OCI-LY7 (cell line): ENCODE data around the gene ABHD8. TPM values are rescaled to one million over a fixed set of nuclear protein-coding genes. Genes with fewer than 3 reads are reported as not detected.

ENCODE experiments used
- BruUV-seq: library from RNA; stranded (reverse); fragments of 400-500 nt; replicated peaks from 2 replicates; lab custom pipeline; 2021; lab: Mats Ljungman, UMichigan
- CTCF ChIA-PET: fragments of 300-600 bp; sonication (Branson Sonifier 250); formaldehyde crosslinking; loops from one replicate; lab custom pipeline; 2022; ENCODE audit warnings: antibody characterized with exemption; ENCODE audit not compliant: unreplicated experiment; lab: Charles Lee
- POLR2A ChIA-PET: fragments of 300-600 bp; sonication (Branson Sonifier 250); formaldehyde crosslinking; loops from one replicate; lab custom pipeline; 2022; ENCODE audit warnings: antibody characterized with exemption; lab: Charles Lee
- DNase-seq: peaks from one replicate; pipeline ENCODE4 v3.0.0-alpha.2; 2015; ENCODE audit warnings: low spot score
- H2AFZ ChIP-seq: fragments of 200-600 bp; sonication (generic), shearing (Covaris generic); 2 replicates; pipeline ENCODE4 v1.6.1; 2014; ENCODE audit warnings: mild to moderate bottlenecking, antibody characterized with exemption, low read length, moderate library complexity
- H3K27ac ChIP-seq: fragments of 200-600 bp; sonication (generic); 2 replicates; pipeline ENCODE4 v1.5.1; 2014; ENCODE audit warnings: mixed run types, low read depth, mild to moderate bottlenecking, moderate library complexity, low read length, inconsistent platforms; ENCODE audit not compliant: poor library complexity, severe bottlenecking
- H3K36me3 ChIP-seq: fragments of 200-600 bp; sonication (generic); 2 replicates; pipeline ENCODE4 v1.6.1; 2014; ENCODE audit warnings: mild to moderate bottlenecking, antibody characterized with exemption, low read length, moderate library complexity, mixed read lengths; ENCODE audit not compliant: insufficient read depth
- H3K4me1 ChIP-seq: fragments of 200-600 bp; sonication (generic); 2 replicates; pipeline ENCODE4 v1.5.1; 2014; ENCODE audit warnings: mild to moderate bottlenecking, low read length; ENCODE audit not compliant: insufficient read depth, poor library complexity, severe bottlenecking
- H3K4me2 ChIP-seq: fragments of 200-600 bp; sonication (generic); 2 replicates; pipeline ENCODE4 v1.6.1; 2014; ENCODE audit warnings: mild to moderate bottlenecking, low read length
- H3K4me3 ChIP-seq: fragments of 200-600 bp; sonication (generic); 2 replicates; pipeline ENCODE4 v1.5.1; 2014; ENCODE audit warnings: mild to moderate bottlenecking, low read depth, low read length; ENCODE audit not compliant: poor library complexity, severe bottlenecking
- H3K79me2 ChIP-seq: fragments of 200-600 bp; sonication (generic); 2 replicates; pipeline ENCODE4 v1.6.1; 2016; ENCODE audit warnings: low read depth, mild to moderate bottlenecking, low read length, moderate library complexity, mixed read lengths; ENCODE audit not compliant: insufficient read depth
- H3K9me2 ChIP-seq: fragments of 200-600 bp; sonication (generic); 2 replicates; pipeline ENCODE4 v1.6.1; 2016; ENCODE audit warnings: mild to moderate bottlenecking, low read length, mixed read lengths; ENCODE audit not compliant: insufficient read depth
- H3K9me3 ChIP-seq: fragments of 200-600 bp; sonication (generic); 2 replicates; pipeline ENCODE4 v1.6.1; 2014; ENCODE audit warnings: mild to moderate bottlenecking, mixed run types, low read length, mixed read lengths
- H4K20me1 ChIP-seq: fragments of 200-600 bp; sonication (generic); 2 replicates; pipeline ENCODE4 v1.6.1; 2014; ENCODE audit warnings: mild to moderate bottlenecking, antibody characterized with exemption, low read length, moderate library complexity, mixed read lengths; ENCODE audit not compliant: insufficient read depth
- EZH2phosphoT487 ChIP-seq: fragments of 200-600 bp; sonication (generic); IDR thresholded peaks from 2 replicates; pipeline ENCODE4 v1.6.1; 2018; ENCODE audit warnings: low read depth, borderline replicate concordance, mild to moderate bottlenecking, mixed run types, antibody characterized with exemption, low read length, moderate library complexity, mixed read lengths
- intact Hi-C: fragments of 100-400 bp; cut with micrococcal nuclease; formaldehyde crosslinking; loops from one replicate; pipeline ENCODE4 v1.10.0; 2022; ENCODE audit not compliant: unreplicated experiment
- total RNA-seq, 2 experiments: library from RNA; depleted of rRNA in 1 of 2; stranded (reverse); fragments of >200 nt in 1 of 2; shearing (Covaris generic) in 1 of 2; gene quantifications; 2 replicates each; pipeline ENCODE4 v1.2.3, GENCODE V29; 2014 to 2022
- TF ChIP-seq, protein P1 (sequence below): fragments of 200-600 bp; sonication (generic); conservative IDR thresholded peaks from 2 replicates; pipeline ENCODE4 v1.5.1; 2014; ENCODE audit warnings: mild to moderate bottlenecking, antibody characterized with exemption, low read length, moderate library complexity, mixed read lengths

ABHD8 gene
- total RNA-seq, 2 experiments from 2014 or later, result 11.6 to 18.9 TPM

DNA sequence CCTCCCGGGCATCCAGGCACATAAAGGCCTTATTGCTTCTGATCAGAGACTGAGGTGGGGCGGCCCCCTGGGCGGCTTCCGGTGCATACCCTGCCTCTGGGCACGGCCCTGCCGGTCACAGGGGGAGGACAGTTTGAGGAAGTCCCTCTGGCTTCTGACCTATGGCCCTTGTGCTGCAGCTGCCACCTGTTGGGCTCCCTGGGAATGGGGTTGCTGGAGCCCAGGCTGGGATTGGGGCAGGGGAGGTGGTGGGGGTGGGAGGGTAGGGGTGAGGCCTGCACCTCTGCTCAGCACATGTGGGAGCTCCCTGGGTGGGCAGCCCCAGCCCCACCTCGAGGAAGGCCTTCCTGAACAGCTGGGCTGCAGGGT lies 20.7 kb upstream of the ABHD8 start:
- intact Hi-C loops, result no loop called here
- Histone ChIP-seq H3K36me3 (peaks cover 35% of the 10 kb centered on the region), H3K4me2 (no peak overlapping the region), H3K27ac (no peak overlapping the region), H3K9me3 (no peaks in the 10 kb centered on the region), H2AFZ (no peak overlapping the region), H3K9me2 (no peaks in the 10 kb centered on the region), H3K79me2 (no peaks in the 10 kb centered on the region), H3K4me3 (no peak overlapping the region), H3K4me1 (peaks cover 14% of the 10 kb centered on the region), H4K20me1 (no peaks in the 10 kb centered on the region)
- ChIA-PET CTCF (interaction anchor here (1.1 kb wide), 1 partner anchor 9 kb away, joined by 3 read pairs; no protein-coding TSS in a partner anchor), POLR2A (no interaction called here)
- BruUV-seq, result no TSS peak
- TF ChIP-seq, protein P1, sequence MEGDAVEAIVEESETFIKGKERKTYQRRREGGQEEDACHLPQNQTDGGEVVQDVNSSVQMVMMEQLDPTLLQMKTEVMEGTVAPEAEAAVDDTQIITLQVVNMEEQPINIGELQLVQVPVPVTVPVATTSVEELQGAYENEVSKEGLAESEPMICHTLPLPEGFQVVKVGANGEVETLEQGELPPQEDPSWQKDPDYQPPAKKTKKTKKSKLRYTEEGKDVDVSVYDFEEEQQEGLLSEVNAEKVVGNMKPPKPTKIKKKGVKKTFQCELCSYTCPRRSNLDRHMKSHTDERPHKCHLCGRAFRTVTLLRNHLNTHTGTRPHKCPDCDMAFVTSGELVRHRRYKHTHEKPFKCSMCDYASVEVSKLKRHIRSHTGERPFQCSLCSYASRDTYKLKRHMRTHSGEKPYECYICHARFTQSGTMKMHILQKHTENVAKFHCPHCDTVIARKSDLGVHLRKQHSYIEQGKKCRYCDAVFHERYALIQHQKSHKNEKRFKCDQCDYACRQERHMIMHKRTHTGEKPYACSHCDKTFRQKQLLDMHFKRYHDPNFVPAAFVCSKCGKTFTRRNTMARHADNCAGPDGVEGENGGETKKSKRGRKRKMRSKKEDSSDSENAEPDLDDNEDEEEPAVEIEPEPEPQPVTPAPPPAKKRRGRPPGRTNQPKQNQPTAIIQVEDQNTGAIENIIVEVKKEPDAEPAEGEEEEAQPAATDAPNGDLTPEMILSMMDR, result no peak
- no peak for TF ChIP-seq EZH2phosphoT487
- no peak for DNase-seq

DNA sequence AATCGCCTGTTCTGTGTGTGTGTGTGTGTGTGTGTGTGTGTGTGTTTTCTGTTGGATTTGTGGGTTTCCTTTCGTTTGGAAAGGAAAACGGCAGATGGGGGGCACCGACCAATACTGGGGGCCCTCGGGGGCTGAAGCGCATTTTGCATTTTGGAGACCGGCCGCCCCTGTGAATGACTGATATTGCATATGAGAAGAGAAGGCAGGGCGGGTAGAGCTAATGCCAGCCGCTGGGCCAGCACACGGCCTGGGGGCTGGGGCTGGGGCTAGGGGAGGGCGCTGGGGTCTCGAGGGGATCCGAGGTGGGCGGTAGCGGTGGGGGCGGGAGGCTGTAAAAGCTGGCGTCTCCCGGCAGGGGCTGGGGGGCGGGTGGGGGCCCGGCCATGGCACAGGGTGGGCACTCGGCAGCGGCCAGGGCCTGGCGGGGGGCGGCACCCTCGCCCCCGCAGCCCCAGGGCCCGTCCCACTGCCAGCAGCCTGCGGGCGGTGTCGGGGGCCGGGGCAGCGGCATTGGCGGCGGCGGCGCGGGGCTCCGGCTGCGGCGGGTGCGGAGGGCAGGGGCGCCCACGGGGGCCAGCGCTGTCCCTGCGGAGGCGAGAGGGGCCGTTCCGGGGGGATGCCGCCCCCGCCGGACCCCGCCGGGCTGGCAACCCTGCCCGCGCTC lies 20.2 kb upstream of the ABHD8 start:
- H3K4me2 ChIP-seq, result no peak overlapping the region
- no peaks in the 10 kb centered on the region for H3K9me2 ChIP-seq
- H2AFZ ChIP-seq, result no peak overlapping the region
- intact Hi-C loops, result no loop called here
- H3K9me3 ChIP-seq, result no peaks in the 10 kb centered on the region
- H3K27ac ChIP-seq, result no peak overlapping the region
- no peaks in the 10 kb centered on the region for H4K20me1 ChIP-seq
- H3K79me2 ChIP-seq, result no peaks in the 10 kb centered on the region
- TF ChIP-seq, protein P1, result no peak
- no peak for TF ChIP-seq EZH2phosphoT487
- CTCF ChIA-PET, result no interaction called here
- no peak overlapping the region for H3K4me3 ChIP-seq
- peaks cover 35% of the 10 kb centered on the region for H3K36me3 ChIP-seq
- POLR2A ChIA-PET, result no interaction called here
- no peak for DNase-seq
- BruUV-seq, result no TSS peak
- H3K4me1 ChIP-seq, result peaks cover 14% of the 10 kb centered on the region

DNA sequence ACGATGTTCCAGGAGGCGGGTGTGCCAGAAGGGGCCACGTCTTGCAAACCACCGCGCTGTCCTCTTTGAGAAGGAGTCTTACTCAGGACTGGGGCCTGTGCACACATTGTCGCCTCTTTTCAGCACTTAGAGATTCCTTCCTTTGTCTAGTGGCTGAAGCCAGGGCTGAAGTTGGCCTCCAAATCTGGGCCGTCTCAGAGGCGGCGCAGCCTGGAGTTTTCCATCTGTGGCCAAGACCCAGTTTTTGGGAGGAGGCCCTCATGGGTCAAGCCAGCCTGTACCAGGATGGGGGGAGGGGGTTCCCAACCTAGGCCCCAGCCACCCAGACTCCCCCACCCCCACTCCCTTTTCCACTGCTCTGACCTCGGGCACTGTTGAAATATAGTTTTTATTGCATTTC lies 19.6 kb upstream of the ABHD8 start:
- H3K9me3 ChIP-seq, result no peaks in the 10 kb centered on the region
- intact Hi-C loops, result no loop called here
- no peaks in the 10 kb centered on the region for H3K9me2 ChIP-seq
- H3K4me1 ChIP-seq, result peaks cover 9% of the 10 kb centered on the region
- no peak overlapping the region for H3K4me2 ChIP-seq
- ChIA-PET POLR2A (no interaction called here), CTCF (no interaction called here)
- no peak for DNase-seq
- H3K27ac ChIP-seq, result no peak overlapping the region
- H3K4me3 ChIP-seq, result no peak overlapping the region
- BruUV-seq, result no TSS peak
- no peak overlapping the region for H2AFZ ChIP-seq
- H4K20me1 ChIP-seq, result no peaks in the 10 kb centered on the region
- H3K79me2 ChIP-seq, result no peaks in the 10 kb centered on the region
- peaks cover 35% of the 10 kb centered on the region for H3K36me3 ChIP-seq
- TF ChIP-seq, protein P1, result no peak
- no peak for TF ChIP-seq EZH2phosphoT487
